ENCODE data around the gene MR1.

The MR1 gene

DNA sequence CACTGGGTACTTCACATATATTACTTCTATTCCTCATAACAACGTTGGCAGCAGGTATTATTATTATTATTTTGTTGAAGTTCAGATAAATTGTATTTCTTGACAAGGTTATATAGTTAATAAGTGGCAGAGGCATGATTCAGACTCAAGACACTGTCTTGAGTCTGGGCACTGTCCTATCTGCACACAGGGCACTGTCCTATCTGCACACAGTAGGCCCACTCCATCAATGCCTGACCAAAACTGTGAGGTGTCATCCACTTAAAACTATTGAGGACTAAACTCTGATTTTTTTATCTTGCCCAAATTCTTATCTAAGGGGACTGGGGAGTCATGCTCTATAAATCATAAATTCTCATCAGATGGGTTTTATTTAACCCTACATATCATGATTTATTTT, 30.9 kb downstream of the MR1 start:
- no peak for DNase-seq

DNA sequence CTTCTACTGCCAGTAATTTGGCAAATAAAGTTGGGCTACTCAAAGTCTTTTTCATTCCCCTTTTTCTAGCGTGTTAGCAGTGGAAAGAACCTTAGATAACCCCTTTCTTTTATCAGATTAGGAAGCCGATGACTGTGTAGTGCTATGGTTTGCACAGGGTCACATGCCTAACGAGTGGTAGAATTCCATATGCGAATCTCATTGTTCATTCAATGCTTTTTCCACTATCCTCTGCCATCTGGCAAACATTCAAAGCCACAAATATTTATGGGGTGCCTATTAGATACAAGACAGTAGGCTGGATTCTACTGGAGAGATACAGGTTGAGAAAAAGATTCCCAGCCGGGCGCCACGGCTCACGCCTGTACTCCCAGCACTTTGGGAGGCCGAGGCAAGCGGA, 39.9 kb downstream of the MR1 start:
- DNase-seq, result no peak

DNA sequence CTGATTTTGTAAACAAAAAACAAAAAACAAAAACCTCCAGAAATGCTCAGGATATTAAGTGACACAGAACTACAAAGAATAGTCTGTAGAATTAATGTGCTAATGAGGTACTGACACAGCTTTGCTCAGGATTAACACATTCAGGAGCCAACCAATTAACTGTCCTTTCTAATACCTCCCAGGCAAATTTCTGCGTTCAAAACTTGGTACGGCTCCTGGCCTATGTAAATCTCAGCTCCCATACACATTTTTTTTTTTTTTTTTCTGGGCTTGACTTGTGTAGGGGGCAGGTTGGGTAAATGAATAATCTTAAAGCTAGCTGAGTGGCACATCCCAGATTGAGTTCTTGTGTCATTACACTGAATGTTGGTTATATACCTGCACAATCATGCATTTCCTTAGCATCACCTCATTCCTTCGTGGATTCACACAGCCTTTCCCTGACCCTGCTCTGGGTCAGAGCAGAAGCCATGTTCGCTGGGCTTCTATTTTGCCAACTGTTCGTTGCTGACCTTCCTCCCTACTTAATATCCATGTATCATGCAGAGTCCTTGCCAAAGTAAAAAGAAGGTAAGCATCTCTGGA, 42.1 kb downstream of the MR1 start:
- DNase-seq, result no peak

DNA sequence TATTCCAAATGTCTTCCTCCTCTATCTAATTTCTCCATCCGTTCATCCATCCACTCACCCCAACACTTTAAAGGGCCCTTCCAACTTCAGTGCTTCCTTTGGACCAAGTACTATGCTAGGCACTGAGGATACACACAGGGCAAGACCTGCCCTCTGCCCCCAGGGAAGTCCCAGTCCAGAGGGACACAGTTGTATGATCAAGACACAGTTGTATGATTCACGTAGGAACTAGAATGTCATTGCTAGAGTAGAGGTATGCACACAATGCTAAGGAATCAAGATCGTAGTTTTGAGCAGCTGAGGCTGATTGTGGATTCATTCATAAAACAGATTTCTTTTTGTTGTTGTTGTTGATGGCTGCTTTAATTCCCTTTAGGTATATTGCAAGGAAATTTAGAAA, 43.1 kb downstream of the MR1 start:
- no peak for DNase-seq

DNA sequence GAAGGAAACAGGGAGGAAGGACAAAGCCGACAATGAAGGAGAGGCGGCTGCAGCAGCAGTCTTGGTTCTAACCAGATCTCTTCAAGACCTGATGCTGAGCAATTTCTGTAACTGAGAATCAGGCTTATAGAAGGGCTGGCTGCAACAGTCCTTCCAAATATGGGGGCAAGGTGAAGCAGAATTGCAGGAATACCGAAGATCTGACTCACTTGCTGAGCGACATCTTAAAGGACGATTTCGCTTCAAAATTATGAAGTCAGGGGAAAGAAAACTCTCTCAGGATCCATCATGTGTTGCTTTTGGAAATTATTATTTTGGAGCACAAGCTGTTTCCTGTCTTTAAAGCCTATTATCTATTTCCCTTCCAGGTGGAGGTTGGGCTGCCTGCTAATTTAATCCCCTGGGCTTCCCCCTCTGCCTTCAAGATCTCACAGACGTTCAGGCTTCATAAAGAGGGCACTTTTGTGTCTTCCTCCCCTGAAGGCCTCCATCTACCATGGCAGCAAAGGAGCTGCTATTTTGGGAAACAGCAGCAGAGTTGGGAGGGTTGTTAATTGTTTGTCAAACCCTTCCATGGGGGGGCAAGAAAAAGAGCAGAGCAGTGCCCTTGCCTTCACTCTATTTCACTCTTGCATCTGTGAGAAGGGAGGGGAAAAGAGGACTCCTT, 43.9 kb downstream of the MR1 start:
- DNase-seq, result no peak

DNA sequence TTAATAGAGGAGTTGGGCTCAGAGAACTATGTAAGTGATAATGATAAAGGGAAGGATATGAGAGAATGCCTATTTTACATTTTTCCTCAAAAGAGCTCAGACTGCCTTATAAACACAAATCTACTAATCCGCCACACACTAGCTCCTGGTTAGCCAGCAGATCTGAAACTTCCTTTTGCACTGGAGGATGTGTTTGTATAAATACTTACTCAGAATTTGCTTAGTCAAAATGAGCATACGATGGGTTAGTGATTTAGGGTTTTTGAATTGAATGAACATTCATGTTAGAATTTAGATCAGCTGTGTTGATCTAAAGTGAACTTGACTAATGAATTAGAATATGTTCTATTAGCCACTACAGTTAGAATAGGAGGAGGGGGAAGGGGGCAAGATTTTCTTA, 45.6 kb downstream of the MR1 start:
- no peak for DNase-seq

DNA sequence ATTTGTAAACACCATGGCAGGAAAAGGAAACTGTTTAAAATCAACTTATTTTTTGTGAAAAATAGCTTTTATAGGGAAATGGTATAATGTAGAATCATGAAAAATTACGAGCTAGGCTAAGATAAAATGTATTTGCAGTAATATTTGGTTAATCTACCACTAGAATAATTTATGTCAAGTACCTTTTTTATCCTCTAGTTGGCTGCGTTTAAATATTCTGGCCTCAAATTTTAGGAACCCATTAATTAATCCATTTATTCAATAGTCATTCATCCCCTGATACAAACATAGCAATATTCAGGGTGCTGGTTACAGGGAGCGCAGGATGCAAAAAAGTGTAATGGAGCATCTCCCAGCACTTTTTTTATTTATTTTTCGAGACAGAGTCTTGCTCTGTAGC, 46.1 kb downstream of the MR1 start:
- no peak for DNase-seq

DNA sequence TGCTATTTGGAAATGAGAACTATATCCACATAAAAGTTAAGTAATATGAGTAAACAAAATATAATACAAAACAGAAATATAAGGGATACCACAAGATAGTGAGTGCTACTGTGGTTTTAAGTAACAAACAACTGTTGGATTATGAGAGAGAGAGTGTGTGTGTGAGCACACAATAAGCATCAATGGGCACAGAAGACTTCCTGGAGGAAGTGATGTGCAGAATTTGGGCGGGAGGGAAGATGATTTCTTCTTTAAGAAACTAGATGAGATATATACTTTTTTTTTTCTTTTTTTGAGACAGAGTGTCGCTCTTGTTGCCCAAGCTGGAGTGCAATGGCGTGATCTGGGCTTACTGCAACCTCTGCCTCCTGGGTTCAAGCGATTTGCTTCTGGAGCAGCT, 46.8 kb downstream of the MR1 start:
- DNase-seq, result peak; percentile 45

DNA sequence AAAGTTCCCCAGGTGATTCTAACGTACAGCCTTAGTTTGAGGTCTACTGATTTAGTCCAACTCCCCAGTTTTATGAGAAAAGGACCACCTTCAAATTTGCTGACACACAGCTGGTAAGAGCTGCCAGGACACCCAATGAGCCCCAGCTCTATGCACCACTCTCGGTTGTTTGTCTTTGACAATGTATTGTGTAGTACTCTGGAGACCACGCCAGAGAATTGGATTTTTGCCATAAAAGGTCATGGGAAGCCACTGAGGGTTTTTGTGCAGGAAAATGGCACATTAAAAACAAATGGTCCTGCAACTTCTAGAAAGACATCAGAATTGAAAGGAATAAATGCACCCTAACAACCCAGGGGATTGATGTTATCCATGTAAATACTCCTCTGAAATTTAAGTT, 47.6 kb downstream of the MR1 start:
- DNase-seq, result no peak

DNA sequence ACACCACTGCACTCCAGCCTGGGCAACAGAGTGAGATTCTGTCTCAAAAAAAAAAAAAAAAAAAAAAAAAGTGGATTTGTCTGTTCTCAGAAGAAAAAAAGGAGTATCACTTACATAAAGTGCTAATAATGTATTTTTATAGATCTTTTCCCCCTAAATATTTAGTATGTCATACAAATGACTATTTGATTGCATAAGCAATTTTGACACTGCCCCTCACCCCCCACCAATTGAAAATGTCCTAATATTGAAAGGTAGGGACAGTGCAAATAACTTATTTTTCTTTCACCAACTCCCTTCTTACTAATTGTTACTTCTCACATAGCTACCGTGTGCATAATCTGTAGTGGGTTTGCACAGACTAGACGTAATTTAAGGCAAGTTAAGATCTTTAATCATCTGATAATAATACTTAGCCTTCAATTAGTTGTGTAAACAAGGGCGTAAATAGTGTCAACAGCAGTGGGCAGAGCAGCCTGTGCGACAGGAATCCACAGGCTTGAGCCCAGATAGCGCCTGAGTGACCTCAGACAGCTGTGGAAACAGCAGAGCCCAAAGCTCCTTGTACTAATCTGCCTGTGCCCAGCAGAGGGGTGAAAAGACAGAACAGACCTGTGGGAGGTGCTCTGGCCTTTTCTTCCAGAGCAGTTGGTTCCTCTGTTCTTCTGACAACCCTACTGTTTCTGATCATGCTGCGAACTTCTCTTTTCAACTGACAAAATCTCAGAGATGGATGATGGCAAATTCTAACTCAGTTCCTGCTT, 50.2 kb downstream of the MR1 start:
- peak; percentile 87 for DNase-seq

DNA sequence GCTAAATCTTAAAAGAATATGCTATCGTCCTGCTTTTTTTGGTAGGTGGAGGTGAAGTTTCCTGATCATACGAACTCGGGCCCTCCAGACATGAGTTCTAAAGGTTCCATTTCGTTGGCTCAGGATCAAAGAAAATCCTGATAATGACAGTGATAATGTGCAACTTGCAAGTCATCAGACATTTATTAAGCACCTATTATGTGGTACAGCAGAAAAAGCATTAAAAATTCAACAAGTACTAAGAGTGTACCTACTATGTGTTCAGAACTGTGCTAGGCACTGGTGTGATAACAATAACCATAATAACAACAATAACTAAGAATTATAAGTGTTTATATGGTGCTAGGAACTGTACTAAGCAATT, 50.8 kb downstream of the MR1 start:
- DNase-seq, result no peak

DNA sequence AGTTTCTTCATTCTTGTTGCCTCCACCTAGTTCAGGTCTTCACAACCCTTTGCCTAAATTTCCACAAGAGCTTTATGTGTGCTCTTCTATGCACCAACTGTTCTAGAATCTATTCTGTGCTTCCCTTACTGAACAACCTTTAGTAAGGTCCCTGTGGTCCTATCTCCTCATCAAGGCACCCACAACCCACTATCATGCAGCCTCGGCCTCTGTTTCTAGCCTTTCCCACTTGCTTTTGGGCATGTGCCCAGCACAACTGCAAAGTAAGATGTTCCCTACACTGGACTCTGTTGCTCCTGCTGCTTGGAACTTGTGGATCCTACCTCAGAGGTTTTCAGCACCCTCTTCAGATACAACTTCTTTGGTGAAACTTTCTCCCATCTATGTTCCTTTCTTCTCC, 52.3 kb downstream of the MR1 start:
- no peak for DNase-seq

DNA sequence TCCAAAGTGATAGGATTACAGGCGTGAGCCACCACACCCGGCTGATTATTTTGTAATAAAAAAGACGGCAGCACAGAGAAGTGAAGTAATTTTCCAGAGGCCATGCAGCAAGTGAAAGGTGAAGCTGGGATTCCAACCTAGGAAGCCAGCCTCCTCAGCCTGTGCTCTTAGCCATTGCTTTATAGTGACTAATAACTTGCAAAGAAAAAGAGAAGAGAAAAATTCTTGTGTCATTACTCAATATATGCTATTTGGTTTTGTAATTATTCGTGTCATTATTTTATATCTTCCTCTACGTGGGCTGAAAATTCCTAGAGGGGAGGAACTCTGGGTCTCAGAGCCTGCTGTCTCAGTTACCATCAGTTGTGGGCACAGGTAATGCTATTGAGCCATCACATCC, 53.1 kb downstream of the MR1 start:
- peak; percentile 93 for DNase-seq

DNA sequence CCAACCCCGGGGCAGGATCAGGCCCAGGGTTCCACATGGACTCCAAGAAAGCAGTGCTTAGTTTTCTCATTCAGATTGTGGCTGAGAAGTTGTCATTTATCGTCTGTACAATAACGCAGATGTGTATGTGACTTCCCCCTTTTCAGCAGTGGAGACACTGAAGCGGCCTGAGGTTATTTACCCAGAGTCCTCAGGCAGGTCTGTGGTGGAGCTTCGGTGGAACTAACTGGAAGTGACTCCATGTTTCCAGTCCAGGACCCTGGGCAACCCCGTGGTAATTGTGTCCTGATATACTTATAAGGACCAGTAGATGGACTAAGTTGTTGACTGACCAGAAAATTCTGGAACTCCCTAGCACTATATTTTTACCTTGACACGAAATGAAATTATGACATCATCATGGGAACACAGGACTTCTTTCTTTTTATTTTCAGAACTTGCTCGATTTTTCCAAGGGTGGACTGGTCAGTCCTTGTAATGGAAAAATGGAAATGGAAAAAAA, 53.7 kb downstream of the MR1 start:
- DNase-seq, result peak; percentile 84

DNA sequence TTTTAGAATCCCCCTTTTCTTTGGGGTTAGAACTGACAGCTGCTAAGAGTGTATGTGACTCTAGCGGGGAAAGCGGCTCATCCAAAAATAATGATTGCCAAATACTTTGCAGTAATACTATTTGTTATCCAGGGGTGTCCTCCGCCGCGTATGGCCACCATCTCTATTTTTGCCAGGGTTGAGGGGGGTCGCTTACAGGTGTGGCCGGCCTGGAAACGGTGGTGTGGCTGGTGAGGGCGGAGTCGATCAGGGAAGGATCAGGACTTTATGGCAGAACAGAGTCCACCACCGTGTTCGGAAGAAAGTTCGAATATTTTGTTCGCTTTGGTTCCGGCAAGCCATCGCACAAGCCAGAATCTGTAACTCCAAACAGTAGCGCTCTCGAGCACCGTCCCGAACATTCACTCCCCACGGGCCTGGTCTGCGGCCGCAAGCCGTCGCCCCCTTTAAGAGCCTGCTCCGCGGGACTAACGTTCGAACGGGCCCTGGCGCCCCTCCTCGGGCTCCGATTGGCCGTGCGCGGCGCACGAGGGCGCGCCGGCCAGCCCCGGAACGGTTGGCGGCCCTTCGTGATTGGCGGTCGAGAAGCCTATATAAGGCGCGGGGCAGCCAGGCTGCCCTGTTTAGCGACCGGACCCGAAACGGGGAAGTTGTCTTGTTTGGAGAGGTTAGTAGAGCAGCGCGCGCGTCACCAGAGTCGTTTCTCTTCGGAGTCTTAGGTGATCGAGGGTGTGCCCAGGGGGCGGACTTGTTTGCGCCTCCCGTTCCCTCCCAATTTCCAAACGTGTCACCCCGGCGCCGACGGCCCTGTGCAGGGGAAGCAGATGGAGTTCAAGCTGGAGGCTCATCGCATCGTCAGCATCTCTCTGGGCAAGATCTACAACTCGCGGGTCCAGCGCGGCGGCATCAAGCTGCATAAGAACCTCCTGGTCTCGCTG, 54.6 kb downstream of the MR1 start, which contains the start of gene IER5:
TSS of gene IER5 (plus strand) at position 622 of the 938 bp plus-strand sequence. CDS start at position 825, 203 bp downstream.
- peak; percentile 98 for DNase-seq

DNA sequence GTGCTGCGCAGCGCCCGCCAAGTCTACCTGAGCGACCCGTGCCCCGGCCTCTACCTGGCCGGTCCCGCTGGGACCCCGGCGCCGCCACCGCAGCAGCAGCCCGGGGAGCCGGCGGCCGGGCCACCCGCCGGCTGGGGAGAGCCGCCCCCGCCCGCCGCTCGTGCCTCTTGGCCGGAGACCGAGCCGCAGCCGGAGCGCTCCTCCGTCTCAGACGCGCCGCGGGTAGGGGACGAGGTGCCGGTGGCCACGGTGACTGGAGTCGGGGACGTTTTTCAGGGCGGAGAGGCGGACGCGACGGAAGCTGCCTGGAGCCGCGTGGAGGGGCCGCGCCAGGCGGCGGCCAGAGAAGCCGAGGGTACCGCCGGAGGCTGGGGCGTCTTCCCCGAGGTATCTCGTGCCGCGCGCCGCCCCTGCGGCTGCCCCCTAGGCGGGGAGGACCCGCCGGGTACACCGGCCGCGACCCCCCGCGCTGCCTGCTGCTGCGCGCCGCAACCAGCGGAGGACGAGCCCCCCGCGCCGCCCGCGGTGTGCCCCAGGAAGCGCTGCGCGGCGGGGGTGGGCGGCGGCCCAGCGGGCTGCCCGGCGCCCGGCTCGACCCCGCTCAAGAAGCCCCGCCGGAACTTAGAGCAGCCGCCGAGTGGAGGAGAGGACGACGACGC, 55.4 kb downstream of the MR1 start:
- DNase-seq, result peak; percentile 39

DNA sequence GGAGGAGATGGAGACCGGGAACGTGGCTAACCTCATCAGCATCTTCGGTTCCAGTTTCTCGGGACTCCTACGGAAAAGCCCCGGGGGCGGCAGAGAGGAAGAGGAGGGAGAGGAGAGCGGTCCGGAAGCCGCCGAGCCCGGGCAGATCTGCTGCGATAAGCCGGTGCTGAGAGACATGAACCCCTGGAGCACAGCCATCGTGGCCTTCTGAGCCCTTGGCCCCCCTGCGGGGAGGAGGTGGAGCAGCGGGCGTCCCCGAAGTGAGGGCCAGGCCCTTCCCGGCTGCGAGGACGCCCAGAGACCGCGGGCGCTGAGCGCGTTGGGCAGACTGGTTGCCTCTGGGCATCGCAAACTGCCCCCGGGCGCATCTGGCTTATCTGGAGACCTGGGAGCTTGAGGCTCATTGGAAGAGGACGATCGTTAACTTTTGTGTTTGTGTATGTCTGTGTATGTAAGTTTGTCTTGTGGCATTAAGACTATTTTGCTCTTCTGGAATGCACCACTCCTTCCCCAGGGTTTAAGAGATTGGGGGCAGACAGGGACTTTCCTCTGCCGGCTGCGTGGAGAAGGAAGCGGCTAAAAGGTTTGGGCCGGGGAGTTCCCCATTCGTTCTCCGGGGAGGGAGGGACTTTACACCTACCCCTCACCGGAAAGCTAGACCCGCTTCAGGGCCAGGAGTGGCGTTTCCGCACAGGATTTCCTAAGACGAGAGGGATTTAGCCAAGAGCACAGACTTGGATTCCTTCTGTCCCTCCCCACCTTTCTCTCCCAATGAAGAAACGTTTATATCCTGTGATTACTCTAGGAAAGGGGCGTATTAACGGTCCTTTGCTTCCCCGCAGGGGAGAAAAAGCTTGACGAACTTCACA, 56.1 kb downstream of the MR1 start:
- peak; percentile 95 for DNase-seq

DNA sequence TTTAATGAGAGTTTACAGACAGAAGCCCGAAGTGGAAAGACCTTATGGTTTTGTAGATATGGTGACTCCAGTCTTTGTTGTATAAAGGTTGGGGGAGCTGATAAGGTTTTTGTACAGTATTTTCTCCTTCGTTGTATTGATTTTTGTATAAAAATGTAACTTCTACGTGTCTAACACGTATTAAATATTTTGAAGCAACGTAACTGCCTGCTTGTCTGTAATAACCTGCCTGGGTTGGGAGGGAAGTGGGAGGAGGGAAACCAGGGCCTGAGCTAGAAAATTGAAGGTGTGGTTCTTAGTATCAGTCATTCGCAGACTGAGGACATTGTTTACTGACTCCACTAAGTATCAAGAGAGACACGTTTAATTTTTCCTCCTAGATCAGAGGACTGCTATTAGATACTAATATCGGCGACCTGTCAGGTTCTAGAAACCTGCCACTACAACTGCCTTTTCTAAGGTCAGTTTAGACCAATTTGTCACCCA, 56.9 kb downstream of the MR1 start:
- peak; percentile 50 for DNase-seq

DNA sequence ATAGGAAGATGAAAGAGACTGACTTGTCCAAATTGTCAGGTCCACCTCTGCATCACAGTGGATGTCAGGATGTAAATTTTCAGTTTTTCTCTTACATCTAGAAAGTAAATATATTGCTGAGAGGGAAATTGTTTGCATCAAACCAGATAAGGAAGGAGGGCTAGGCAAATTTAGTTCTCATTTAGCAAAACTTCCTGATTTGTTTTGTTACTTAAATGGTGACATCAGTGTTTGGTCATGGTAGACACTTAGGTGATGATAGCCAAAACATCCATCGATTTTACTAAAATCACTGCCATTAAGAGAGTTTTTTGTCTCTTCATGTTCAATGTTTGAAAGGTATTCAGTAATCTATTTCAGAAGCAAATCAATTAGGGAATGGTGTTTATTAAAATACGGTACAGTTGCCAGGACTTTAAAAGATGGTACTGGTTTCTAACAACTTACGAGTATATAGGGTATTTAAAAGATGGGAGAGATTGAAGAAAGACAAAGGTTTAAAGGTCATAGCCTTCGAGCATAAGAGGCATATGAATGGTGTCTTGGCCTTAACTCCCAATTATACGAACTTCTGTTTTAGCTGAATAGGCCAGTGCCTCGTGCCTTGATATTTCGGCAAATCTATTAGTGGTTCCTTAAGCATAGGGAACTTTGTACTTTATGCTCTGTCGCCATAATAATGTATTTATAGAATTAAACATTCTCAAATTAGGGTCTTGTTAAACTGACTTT, 57.7 kb downstream of the MR1 start:
- peak; percentile 52 for DNase-seq

DNA sequence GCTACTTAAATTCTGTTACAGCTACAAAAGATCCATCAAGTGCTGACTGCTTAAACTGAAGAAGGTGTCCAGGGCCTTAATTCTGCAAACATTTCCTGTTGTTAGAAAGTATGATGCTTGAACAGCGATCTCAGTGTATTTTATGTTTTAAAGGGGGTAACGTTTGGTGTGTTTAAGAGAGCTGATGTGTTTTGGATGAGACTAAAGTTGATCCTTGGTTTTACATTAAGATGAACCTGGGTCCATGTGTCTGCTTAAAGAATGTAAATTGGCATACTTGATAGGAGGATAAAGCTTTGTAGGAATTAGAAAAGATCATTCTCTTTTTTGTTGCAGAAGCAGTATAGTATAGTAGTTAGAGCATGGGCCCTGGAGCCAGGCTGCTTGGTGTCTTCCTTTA, 58.3 kb downstream of the MR1 start:
- DNase-seq, result no peak
